ENCODE results near the gene NEDD4L. TPM values are rescaled to one million over a fixed set of nuclear protein-coding genes. Genes with fewer than 3 reads are reported as not detected.
A peak's percentile ranks its signal among the peaks of the same experiment; 100 is the strongest.

Gene NEDD4L
- total and polyA plus RNA-seq, 10 of the 15 experiments (the other 5 are each of a cell fraction or from before 2014, with no cell fraction given), result 7.4 to 24.0 (median 17.7) TPM

DNA sequence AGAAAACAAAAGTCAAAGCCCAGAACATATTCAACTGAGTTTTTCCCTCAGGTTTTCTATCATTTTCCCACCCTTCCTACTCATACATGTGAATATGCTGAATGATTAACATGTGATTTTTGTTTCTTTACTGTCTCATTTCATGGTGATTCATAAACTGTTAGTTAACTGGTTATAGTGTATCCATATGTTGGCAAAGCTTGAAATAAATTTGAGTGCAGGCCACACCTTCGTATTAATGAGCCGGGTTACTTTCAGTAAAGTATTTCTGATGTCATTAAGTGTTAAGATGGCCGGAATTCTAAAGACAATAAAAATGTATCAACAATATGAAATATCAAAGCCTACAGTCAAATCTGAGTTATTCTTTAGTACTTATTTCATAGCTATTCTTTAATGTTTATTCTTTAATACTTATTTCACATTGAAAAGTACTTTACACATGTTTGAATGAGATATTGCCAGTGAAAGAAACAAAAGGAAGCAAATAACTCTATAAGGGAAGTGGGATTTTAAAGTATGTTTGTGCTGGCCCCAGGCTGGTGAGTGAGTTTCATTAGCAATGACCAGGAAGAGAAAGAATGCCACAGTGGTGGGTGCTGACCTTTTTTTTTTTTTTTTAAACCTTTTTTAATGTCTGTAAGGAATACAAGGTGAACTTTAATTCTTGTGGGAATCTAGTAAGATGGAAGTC lies 178.6 kb downstream of the NEDD4L start (continued):
- TF ChIP-seq, protein P1, sequence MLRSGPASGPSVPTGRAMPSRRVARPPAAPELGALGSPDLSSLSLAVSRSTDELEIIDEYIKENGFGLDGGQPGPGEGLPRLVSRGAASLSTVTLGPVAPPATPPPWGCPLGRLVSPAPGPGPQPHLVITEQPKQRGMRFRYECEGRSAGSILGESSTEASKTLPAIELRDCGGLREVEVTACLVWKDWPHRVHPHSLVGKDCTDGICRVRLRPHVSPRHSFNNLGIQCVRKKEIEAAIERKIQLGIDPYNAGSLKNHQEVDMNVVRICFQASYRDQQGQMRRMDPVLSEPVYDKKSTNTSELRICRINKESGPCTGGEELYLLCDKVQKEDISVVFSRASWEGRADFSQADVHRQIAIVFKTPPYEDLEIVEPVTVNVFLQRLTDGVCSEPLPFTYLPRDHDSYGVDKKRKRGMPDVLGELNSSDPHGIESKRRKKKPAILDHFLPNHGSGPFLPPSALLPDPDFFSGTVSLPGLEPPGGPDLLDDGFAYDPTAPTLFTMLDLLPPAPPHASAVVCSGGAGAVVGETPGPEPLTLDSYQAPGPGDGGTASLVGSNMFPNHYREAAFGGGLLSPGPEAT (IDR thresholded peaks at IDR 0.05; ENCODE audit: low read depth), result no peak
- TF ChIP-seq SPI1 (IDR thresholded peaks at IDR 0.05; ENCODE audit: borderline replicate concordance, insufficient read depth, low read depth, low read length) (peak; percentile 32; the same call in 1 of the 2 replicates), ESRRA (IDR thresholded peaks at IDR 0.05; ENCODE audit: low read length) (no peak), BHLHE40 (IDR thresholded peaks at IDR 0.05; ENCODE audit: borderline replicate concordance in 1 of 2, low read depth in 2 of 2, low read length in 1 of 2) (no peak), NFYA (IDR thresholded peaks at IDR 0.05; ENCODE audit: borderline replicate concordance, low read depth, low read length) (no peak), MTA2 (IDR thresholded peaks at IDR 0.05; ENCODE audit: low read depth) (peak; percentile 18; the same call in 1 of the 2 replicates), SMC3 (IDR thresholded peaks at IDR 0.05; ENCODE audit: borderline replicate concordance, low read length) (no peak), JUND (IDR thresholded peaks at IDR 0.05; ENCODE audit: low read depth, low read length) (no peak), ATF7 (IDR thresholded peaks at IDR 0.05; ENCODE audit: low read depth) (no peak)
- TF ChIP-seq, protein P2, sequence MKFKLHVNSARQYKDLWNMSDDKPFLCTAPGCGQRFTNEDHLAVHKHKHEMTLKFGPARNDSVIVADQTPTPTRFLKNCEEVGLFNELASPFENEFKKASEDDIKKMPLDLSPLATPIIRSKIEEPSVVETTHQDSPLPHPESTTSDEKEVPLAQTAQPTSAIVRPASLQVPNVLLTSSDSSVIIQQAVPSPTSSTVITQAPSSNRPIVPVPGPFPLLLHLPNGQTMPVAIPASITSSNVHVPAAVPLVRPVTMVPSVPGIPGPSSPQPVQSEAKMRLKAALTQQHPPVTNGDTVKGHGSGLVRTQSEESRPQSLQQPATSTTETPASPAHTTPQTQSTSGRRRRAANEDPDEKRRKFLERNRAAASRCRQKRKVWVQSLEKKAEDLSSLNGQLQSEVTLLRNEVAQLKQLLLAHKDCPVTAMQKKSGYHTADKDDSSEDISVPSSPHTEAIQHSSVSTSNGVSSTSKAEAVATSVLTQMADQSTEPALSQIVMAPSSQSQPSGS (IDR thresholded peaks at IDR 0.05; ENCODE audit: low read length), result no peak
- TF ChIP-seq, protein P3, sequence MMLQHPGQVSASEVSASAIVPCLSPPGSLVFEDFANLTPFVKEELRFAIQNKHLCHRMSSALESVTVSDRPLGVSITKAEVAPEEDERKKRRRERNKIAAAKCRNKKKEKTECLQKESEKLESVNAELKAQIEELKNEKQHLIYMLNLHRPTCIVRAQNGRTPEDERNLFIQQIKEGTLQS (IDR thresholded peaks at IDR 0.05; ENCODE audit: borderline replicate concordance, extremely low read depth, low read depth, low read length), result no peak
